HCT116 (cell line): Measurements from ENCODE around the gene FOXN3. TPM values are rescaled to one million over a fixed set of nuclear protein-coding genes. Genes with fewer than 3 reads are reported as not detected.

Experiments used
- ATAC-seq: fragments of 200-7000 bp; cut with Tn5 transposase; 2 replicates; pipeline ENCODE4 v1.9.1; 2020; ENCODE audit warnings: mild to moderate bottlenecking, moderate library complexity
- BruUV-seq: library from RNA; stranded (reverse); fragments of 400-500 nt; replicated peaks from 2 replicates; lab custom pipeline; 2021; lab: Mats Ljungman, UMichigan
- CTCF ChIA-PET: fragments of 300-600 bp; sonication (Branson Sonifier 250); formaldehyde crosslinking; loops from one replicate; lab custom pipeline; 2021; ENCODE audit warnings: antibody characterized with exemption; lab: Charles Lee
- POLR2A ChIA-PET: fragments of 300-600, 350-600 bp; sonication (Branson Sonifier 250); formaldehyde crosslinking; loops from one replicate; lab custom pipeline; 2021; ENCODE audit warnings: antibody characterized with exemption; lab: Charles Lee
- RAD21 ChIA-PET, 2 experiments: fragments of 300-600 bp; sonication (Branson Sonifier 250); formaldehyde crosslinking; loops; one replicate each; lab custom pipeline; 2023; ENCODE audit warnings: low total read pairs in 2 of 2; ENCODE audit not compliant: uncharacterized antibody in 2 of 2, unreplicated experiment in 2 of 2, low non-redundant PET in 1 of 2; lab: Charles Lee
- DNase-seq: peaks from one replicate; pipeline ENCODE4 v3.0.0-alpha.2; 2010; ENCODE audit warnings: low read depth, low spot score
- H2AFZ ChIP-seq: fragments of 200-600 bp; shearing (Covaris generic), sonication (generic); 2 replicates; pipeline ENCODE4 v1.6.1; 2017; ENCODE audit warnings: low read depth, mixed run types, mixed read lengths, antibody characterized with exemption, low read length; ENCODE audit not compliant: poor library complexity, severe bottlenecking
- H3K27ac ChIP-seq: 2 replicates; pipeline ENCODE4 v1.5.1; 2012; ENCODE audit warnings: low read depth, low read length
- H3K27me3 ChIP-seq: fragments of 200-600 bp; sonication (generic); 2 replicates; pipeline ENCODE4 v1.6.1; 2016; ENCODE audit warnings: mixed run types, low read length, mixed read lengths; ENCODE audit not compliant: insufficient read depth
- H3K36me3 ChIP-seq, 2 experiments: fragments of 200-500 bp in 1 of 2; fragments of 200-600 bp in 1 of 2; sonication (Bioruptor generic) in 1 of 2; sonication (generic) in 1 of 2; 2 replicates each; pipeline versions ENCODE4 v1.5.1 to v1.6.1; 2014 to 2016; ENCODE audit warnings: low read length in 2 of 2, inconsistent platforms in 1 of 2, mixed read lengths in 1 of 2, mixed run types in 1 of 2; ENCODE audit not compliant: insufficient read depth in 2 of 2, control insufficient read depth in 1 of 2
- H3K4me1 ChIP-seq, 2 experiments: fragments of 200-600 bp in 1 of 2; sonication (generic) in 1 of 2; 2 replicates each; pipeline versions ENCODE4 v1.5.1 to v1.6.1; 2012 to 2017; ENCODE audit warnings: low read length in 2 of 2, inconsistent platforms in 1 of 2, mild to moderate bottlenecking in 1 of 2, mixed read lengths in 1 of 2, mixed run types in 1 of 2, moderate library complexity in 1 of 2; ENCODE audit not compliant: insufficient read depth in 2 of 2, control insufficient read depth in 1 of 2
- H3K4me2 ChIP-seq: fragments of 200-600 bp; sonication (generic); 2 replicates; pipeline ENCODE4 v1.6.1; 2017; ENCODE audit warnings: mixed run types, low read length, mixed read lengths
- H3K4me3 ChIP-seq, 2 experiments: fragments of 200-600 bp in 1 of 2; sonication (generic) in 1 of 2; replicated peaks in 1 of 2; 2 replicates each; pipeline ENCODE4 v1.5.1; 2011 to 2016; ENCODE audit warnings: low read length in 2 of 2, control low read depth in 1 of 2, low read depth in 1 of 2, mild to moderate bottlenecking in 1 of 2, mixed read lengths in 1 of 2, mixed run types in 1 of 2
- H3K79me2 ChIP-seq: fragments of 200-600 bp; sonication (generic); 2 replicates; pipeline ENCODE4 v1.6.1; 2017; ENCODE audit warnings: mild to moderate bottlenecking, mixed run types, low read length, moderate library complexity, mixed read lengths; ENCODE audit not compliant: insufficient read depth
- H3K9ac ChIP-seq: fragments of 200-600 bp; sonication (generic); 2 replicates; pipeline ENCODE4 v1.6.1; 2016; ENCODE audit warnings: low read length, mixed read lengths
- H3K9me2 ChIP-seq: fragments of 200-600 bp; sonication (generic), shearing (Covaris generic); 2 replicates; pipeline ENCODE4 v1.6.1; 2017; ENCODE audit warnings: mixed run types, mild to moderate bottlenecking, moderate library complexity; ENCODE audit not compliant: insufficient read depth
- H3K9me3 ChIP-seq, 2 experiments: fragments of 200-500 bp in 1 of 2; fragments of 200-600 bp in 1 of 2; sonication (Bioruptor generic) in 1 of 2; sonication (generic) in 1 of 2; 2 replicates each; pipeline ENCODE4 v1.6.1; 2014 to 2017; ENCODE audit warnings: low read length in 2 of 2, mixed read lengths in 2 of 2, inconsistent platforms in 1 of 2, low read depth in 1 of 2, mild to moderate bottlenecking in 1 of 2, mixed run types in 1 of 2, moderate library complexity in 1 of 2; ENCODE audit not compliant: control insufficient read depth in 1 of 2, insufficient read depth in 1 of 2
- H4K20me1 ChIP-seq: fragments of 200-600 bp; sonication (generic), shearing (Covaris generic); 2 replicates; pipeline ENCODE4 v1.6.1; 2017; ENCODE audit warnings: mixed run types, mild to moderate bottlenecking, moderate library complexity; ENCODE audit not compliant: insufficient read depth
- CBX3 ChIP-seq: IDR thresholded peaks from 2 replicates; pipeline ENCODE4 v1.6.1; 2012; ENCODE audit warnings: low read depth
- CEBPB ChIP-seq: IDR thresholded peaks from 2 replicates; pipeline ENCODE4 v1.6.1; 2012; ENCODE audit warnings: low read depth
- EGR1 ChIP-seq: IDR thresholded peaks from 2 replicates; pipeline ENCODE4 v1.6.1; 2012; ENCODE audit warnings: low read depth
- ELF1 ChIP-seq: IDR thresholded peaks from 2 replicates; pipeline ENCODE4 v1.6.1; 2012; ENCODE audit warnings: low read depth, borderline replicate concordance
- EZH2phosphoT487 ChIP-seq: fragments of 200-600 bp; IDR thresholded peaks from 2 replicates; pipeline ENCODE4 v1.6.1; 2018; ENCODE audit warnings: antibody characterized with exemption, borderline replicate concordance
- FOSL1 ChIP-seq: IDR thresholded peaks from 2 replicates; pipeline ENCODE4 v1.6.1; 2012; ENCODE audit warnings: low read depth
- JUND ChIP-seq: IDR thresholded peaks from 2 replicates; pipeline ENCODE4 v1.6.1; 2012
- POLR2A ChIP-seq: IDR thresholded peaks from 2 replicates; pipeline ENCODE4 v1.7.0; 2011; ENCODE audit warnings: borderline replicate concordance; ENCODE audit not compliant: insufficient read depth, insufficient read length; ENCODE audit errors: extremely low read depth
- POLR2AphosphoS5 ChIP-seq: IDR thresholded peaks from 2 replicates; pipeline ENCODE4 v1.6.1; 2011; ENCODE audit warnings: mild to moderate bottlenecking, low read depth, low read length, moderate library complexity
- RAD21 ChIP-seq: IDR thresholded peaks from 2 replicates; pipeline ENCODE4 v1.6.1; 2012; ENCODE audit warnings: low read depth, mild to moderate bottlenecking
- SIN3A ChIP-seq: IDR thresholded peaks from 2 replicates; pipeline ENCODE4 v1.6.1; 2012; ENCODE audit warnings: low read depth
- SP1 ChIP-seq: IDR thresholded peaks from 2 replicates; pipeline ENCODE4 v1.6.1; 2012; ENCODE audit warnings: low read depth
- SRF ChIP-seq: IDR thresholded peaks from 2 replicates; pipeline ENCODE4 v1.6.1; 2012; ENCODE audit warnings: low read depth
- TCF7L2 ChIP-seq: IDR thresholded peaks from 2 replicates; pipeline ENCODE4 v1.7.0; 2011; ENCODE audit warnings: borderline replicate concordance, inconsistent platforms; ENCODE audit not compliant: insufficient read depth, insufficient read length; ENCODE audit errors: extremely low read depth
- YY1 ChIP-seq: IDR thresholded peaks from 2 replicates; pipeline ENCODE4 v1.6.1; 2011; ENCODE audit warnings: low read length, low read depth, moderate library complexity, mild to moderate bottlenecking; ENCODE audit not compliant: insufficient replicate concordance; ENCODE audit errors: extremely low read depth
- ZNF274 ChIP-seq: fragments of 200-500 bp; sonication (Bioruptor generic); IDR thresholded peaks from 2 replicates; pipeline ENCODE4 v1.6.1; 2014; ENCODE audit warnings: mild to moderate bottlenecking, low read depth, low read length, inconsistent platforms
- intact Hi-C: fragments of 100-400 bp; cut with micrococcal nuclease; formaldehyde crosslinking; loops from 2 replicates; pipeline ENCODE4 v1.10.0; 2022
- total RNA-seq: library from RNA; stranded (reverse); gene quantifications from one replicate; pipeline ENCODE4 v1.2.1, GENCODE V29; 2021; ENCODE audit not compliant: unreplicated experiment
- TF ChIP-seq, protein P1 (sequence below): IDR thresholded peaks from 2 replicates; pipeline ENCODE4 v1.6.1; 2012
- TF ChIP-seq, protein P2 (sequence below), 3 experiments: fragments of 200-600 bp in 1 of 3; sonication (generic) in 1 of 3; IDR thresholded peaks in 2 of 3; conservative IDR thresholded peaks in 1 of 3; 2 replicates each; pipeline ENCODE4 v1.5.1; 2012 to 2017; ENCODE audit warnings: low read depth in 2 of 3, low read length in 2 of 3, antibody characterized with exemption in 1 of 3, borderline replicate concordance in 1 of 3, control low read depth in 1 of 3, mild to moderate bottlenecking in 1 of 3, mixed read lengths in 1 of 3, mixed run types in 1 of 3, moderate library complexity in 1 of 3; ENCODE audit not compliant: insufficient read depth in 1 of 3

FOXN3 gene
- total RNA-seq, 1 experiment from 2014 or later: 20.0 TPM

DNA sequence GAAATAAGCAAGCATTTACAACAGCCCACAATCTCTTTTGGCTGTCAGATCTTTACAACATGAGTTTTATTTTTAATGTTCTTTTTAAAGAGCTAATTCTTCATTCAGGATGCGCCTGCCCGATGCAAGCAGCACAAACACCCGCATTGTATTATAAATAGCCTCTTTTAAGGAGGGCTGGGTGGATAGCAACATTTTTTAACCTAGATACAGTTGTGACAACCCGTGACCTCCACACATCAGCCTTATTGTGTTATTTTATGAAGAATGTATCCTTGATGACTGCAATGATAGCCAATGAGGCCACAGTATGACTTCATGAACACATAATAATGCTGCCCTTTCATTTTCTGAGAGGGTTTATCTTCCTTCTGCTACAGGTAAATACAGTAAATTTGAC, 173.7 kb downstream of the FOXN3 start:
- H3K4me3 ChIP-seq: no peak overlapping the region
- no peaks in the 10 kb centered on the region for H4K20me1 ChIP-seq
- TF ChIP-seq CBX3: no peak
- TF ChIP-seq POLR2A: no peak
- no peak for TF ChIP-seq SIN3A
- no peak for TF ChIP-seq ELF1
- no peak for TF ChIP-seq CEBPB
- TF ChIP-seq ZNF274: no peak
- TF ChIP-seq, protein P1, sequence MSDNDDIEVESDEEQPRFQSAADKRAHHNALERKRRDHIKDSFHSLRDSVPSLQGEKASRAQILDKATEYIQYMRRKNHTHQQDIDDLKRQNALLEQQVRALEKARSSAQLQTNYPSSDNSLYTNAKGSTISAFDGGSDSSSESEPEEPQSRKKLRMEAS: no peak
- TF ChIP-seq FOSL1: no peak
- TF ChIP-seq SRF: no peak
- no peak for TF ChIP-seq SP1
- no peak for TF ChIP-seq TCF7L2
- TF ChIP-seq YY1: no peak
- TF ChIP-seq EGR1: no peak
- no peak for TF ChIP-seq JUND
- TF ChIP-seq RAD21: no peak
- TF ChIP-seq POLR2AphosphoS5: no peak
- TF ChIP-seq, protein P2, sequence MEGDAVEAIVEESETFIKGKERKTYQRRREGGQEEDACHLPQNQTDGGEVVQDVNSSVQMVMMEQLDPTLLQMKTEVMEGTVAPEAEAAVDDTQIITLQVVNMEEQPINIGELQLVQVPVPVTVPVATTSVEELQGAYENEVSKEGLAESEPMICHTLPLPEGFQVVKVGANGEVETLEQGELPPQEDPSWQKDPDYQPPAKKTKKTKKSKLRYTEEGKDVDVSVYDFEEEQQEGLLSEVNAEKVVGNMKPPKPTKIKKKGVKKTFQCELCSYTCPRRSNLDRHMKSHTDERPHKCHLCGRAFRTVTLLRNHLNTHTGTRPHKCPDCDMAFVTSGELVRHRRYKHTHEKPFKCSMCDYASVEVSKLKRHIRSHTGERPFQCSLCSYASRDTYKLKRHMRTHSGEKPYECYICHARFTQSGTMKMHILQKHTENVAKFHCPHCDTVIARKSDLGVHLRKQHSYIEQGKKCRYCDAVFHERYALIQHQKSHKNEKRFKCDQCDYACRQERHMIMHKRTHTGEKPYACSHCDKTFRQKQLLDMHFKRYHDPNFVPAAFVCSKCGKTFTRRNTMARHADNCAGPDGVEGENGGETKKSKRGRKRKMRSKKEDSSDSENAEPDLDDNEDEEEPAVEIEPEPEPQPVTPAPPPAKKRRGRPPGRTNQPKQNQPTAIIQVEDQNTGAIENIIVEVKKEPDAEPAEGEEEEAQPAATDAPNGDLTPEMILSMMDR (IDR thresholded peaks at IDR 0.05 in 2 of 3, conservative IDR thresholded peaks at IDR 0.05 in 1 of 3; ENCODE audit: borderline replicate concordance in 1 of 3, insufficient read depth in 1 of 3, low read depth in 2 of 3, low read length in 2 of 3): no peak
- no peak for TF ChIP-seq EZH2phosphoT487
- TF ChIP-seq, all 23 proteins: peak for 0
- intact Hi-C loops: loop anchor here (5.0 to 10.0 kb wide), 2 partner anchors 201 to 522 kb away; no protein-coding TSS in a partner anchor
- Histone ChIP-seq H2AFZ (no peak overlapping the region), H3K9me3 (no peaks in the 10 kb centered on the region), H3K36me3 (no peaks in the 10 kb centered on the region), H3K27ac (no peak overlapping the region), H3K27me3 (no peaks in the 10 kb centered on the region), H3K4me2 (no peak overlapping the region), H3K9ac (no peak overlapping the region), H3K79me2 (no peaks in the 10 kb centered on the region), H3K4me1 (no peaks in the 10 kb centered on the region), H3K9me2 (no peaks in the 10 kb centered on the region)
- no TSS peak for BruUV-seq
- no peak for DNase-seq
- CTCF ChIA-PET: no interaction called here
- RAD21 ChIA-PET: no interaction called here
- ATAC-seq: no peak
- POLR2A ChIA-PET: no interaction called here
